Activated B cell treated with CpG ODN at 0.5 μM for 24 hours (primary cell): ENCODE results near the gene RETN. TPM values are rescaled to one million over a fixed set of nuclear protein-coding genes. Genes with fewer than 3 reads are reported as not detected.

Source experiments
- ATAC-seq: fragments of 200-7000 bp; cut with Tn5 transposase; one replicate; pipeline ENCODE4 v1.10.0; 2021; ENCODE audit warnings: low read depth, mild to moderate bottlenecking, moderate library complexity
- CTCF ChIA-PET: fragments of 350-600 bp; sonication (Branson Sonifier 250); formaldehyde crosslinking; loops from one replicate; lab custom pipeline; 2021; ENCODE audit warnings: antibody characterized with exemption; lab: Charles Lee
- POLR2A ChIA-PET: fragments of 350-600 bp; sonication (Branson Sonifier 250); formaldehyde crosslinking; loops from one replicate; lab custom pipeline; 2021; ENCODE audit warnings: antibody characterized with exemption; lab: Charles Lee
- DNase-seq: peaks from one replicate; pipeline ENCODE4 v3.0.0; 2022
- H3K27ac Mint-ChIP-seq: one replicate; pipeline ENCODE4 v1.8.0; 2020; ENCODE audit warnings: mixed read lengths
- H3K27me3 Mint-ChIP-seq: one replicate; pipeline ENCODE4 v1.8.0; 2021; ENCODE audit warnings: mixed read lengths
- H3K36me3 Mint-ChIP-seq: one replicate; pipeline ENCODE4 v1.8.0; 2021; ENCODE audit warnings: low read depth, mixed read lengths
- H3K4me1 Mint-ChIP-seq: one replicate; pipeline ENCODE4 v1.8.0; 2021; ENCODE audit warnings: mixed read lengths
- H3K4me3 Mint-ChIP-seq: one replicate; pipeline ENCODE4 v1.8.0; 2020; ENCODE audit warnings: mild to moderate bottlenecking, mixed read lengths
- H3K9me3 Mint-ChIP-seq: one replicate; pipeline ENCODE4 v1.8.0; 2020; ENCODE audit warnings: mixed read lengths
- intact Hi-C: fragments of 100-400 bp; cut with micrococcal nuclease; formaldehyde crosslinking; loops from one replicate; pipeline ENCODE4 v1.15.1; 2024
- total RNA-seq: library from RNA; stranded (reverse); gene quantifications from 2 replicates; pipeline ENCODE4 v1.2.3, GENCODE V29; 2022
- TF ChIP-seq, protein P1 (sequence below): fragments of 200-600 bp; IDR thresholded peaks from one replicate; pipeline ENCODE4 v1.8.0; 2022; ENCODE audit warnings: antibody characterized with exemption, mild to moderate bottlenecking

Gene RETN
- total RNA-seq, 1 donor from 2014 or later: not detected

DNA sequence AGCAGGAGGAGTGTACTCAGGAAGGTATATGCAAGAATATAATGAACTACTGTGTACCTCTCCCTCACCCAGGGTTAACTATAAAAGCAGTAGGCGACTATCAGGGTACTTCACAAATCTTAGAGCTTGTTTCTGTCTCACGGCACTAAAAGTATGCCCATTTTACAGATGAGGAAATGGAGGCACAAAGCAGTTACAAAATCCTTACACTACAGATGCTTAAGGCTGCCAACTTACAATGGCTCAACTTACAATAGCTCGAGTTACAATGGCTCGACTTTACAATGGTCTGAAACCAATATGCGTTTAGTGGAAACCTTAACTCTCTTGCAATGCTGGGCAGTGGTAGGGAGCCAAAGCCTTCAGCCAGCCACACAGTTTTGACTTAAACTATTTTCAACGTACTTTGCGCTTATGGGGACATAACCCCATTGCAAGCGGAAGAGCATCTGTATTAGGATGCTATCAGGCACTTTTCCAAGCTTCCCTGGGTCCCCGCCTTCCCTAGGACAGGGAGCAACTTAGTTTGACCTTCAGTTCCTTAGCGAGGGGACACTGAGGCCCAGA, 29.0 kb downstream of the RETN start:
- Mint-ChIP-seq H3K4me1 (peaks cover 90% of the 10 kb centered on the region), H3K27me3 (no peaks in the 10 kb centered on the region), H3K27ac (peak overlapping the region; percentile 97), H3K4me3 (peak overlapping the region; percentile 84), H3K36me3 (peaks cover 36% of the 10 kb centered on the region), H3K9me3 (no peaks in the 10 kb centered on the region)
- ATAC-seq (no peak), DNase-seq (no peak)
- ChIA-PET CTCF (interaction anchor here (5.9 kb wide), 1 partner anchor 17 kb away, joined by 48 read pairs; the partner anchor contains the start of gene TRAPPC5), POLR2A (interaction anchor here (0.6 to 4.0 kb wide), 12 partner anchors 11 to 222 kb away, joined by 3 to 23 read pairs (median 4); partner anchors contain the start of genes SNAPC2 and TRAPPC5)
- intact Hi-C loops: no loop called here
- TF ChIP-seq, protein P1, sequence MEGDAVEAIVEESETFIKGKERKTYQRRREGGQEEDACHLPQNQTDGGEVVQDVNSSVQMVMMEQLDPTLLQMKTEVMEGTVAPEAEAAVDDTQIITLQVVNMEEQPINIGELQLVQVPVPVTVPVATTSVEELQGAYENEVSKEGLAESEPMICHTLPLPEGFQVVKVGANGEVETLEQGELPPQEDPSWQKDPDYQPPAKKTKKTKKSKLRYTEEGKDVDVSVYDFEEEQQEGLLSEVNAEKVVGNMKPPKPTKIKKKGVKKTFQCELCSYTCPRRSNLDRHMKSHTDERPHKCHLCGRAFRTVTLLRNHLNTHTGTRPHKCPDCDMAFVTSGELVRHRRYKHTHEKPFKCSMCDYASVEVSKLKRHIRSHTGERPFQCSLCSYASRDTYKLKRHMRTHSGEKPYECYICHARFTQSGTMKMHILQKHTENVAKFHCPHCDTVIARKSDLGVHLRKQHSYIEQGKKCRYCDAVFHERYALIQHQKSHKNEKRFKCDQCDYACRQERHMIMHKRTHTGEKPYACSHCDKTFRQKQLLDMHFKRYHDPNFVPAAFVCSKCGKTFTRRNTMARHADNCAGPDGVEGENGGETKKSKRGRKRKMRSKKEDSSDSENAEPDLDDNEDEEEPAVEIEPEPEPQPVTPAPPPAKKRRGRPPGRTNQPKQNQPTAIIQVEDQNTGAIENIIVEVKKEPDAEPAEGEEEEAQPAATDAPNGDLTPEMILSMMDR: no peak

DNA sequence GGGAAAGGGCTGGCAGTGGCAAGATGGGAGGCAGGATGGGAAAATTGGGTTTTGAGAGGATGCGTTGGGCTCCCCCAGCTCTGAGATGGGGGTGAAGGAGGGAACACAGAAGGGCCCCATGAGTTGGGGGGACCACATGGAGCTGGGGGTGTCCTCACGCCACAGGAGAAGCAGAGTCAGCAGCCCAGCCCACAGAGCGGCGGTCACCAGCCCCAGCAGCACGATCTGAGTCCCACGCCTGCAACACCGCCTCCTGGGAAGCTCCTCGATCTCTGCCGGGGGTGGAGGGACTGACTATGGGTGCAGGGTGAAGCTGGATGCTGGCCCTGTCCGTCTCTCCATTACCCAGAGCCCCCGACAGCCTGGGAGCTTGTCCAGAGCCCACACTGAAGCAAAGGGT, 29.7 kb downstream of the RETN start:
- ATAC-seq: no peak
- H3K27ac Mint-ChIP-seq: peak overlapping the region; percentile 97

DNA sequence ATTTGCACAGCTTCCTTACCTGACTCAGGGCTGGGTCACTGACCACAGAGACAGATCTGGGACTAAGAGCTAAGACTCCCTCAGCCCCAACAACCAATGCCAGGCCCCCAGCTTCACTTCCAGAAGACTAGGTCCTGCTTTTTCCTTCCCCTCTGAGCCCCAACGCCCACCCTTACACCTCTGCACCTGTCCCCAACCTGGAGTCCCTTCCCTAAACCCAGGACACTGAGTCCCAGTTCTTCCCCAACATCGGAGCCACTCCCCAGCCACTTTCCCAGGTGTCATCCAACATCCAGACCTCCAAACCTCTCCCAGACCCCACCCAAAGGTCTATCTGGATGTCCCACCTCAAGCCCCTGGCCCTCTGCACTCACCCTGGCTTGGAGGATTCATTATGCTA, 30.2 kb downstream of the RETN start:
- no peak for DNase-seq
- Mint-ChIP-seq H3K27me3 (no peaks in the 10 kb centered on the region), H3K27ac (peak overlapping the region; percentile 97), H3K4me1 (peaks cover 99% of the 10 kb centered on the region), H3K36me3 (peaks cover 36% of the 10 kb centered on the region), H3K4me3 (peak overlapping the region; percentile 84), H3K9me3 (no peaks in the 10 kb centered on the region)
- intact Hi-C loops: no loop called here
- no peak for ATAC-seq
- POLR2A ChIA-PET: interaction anchor here (0.7 to 4.0 kb wide), 12 partner anchors 10 to 495 kb away, joined by 3 to 23 read pairs (median 4); partner anchors contain the start of genes SNAPC2 and TRAPPC5
- CTCF ChIA-PET: interaction anchor here (1.2 to 5.9 kb wide), 3 partner anchors 18 to 101 kb away, joined by 3 to 48 read pairs (median 3); partner anchors contain the start of gene TRAPPC5
- TF ChIP-seq, protein P1: no peak

More for the DNA sequence above, 29.7 kb downstream of the RETN start:
- Mint-ChIP-seq H3K4me1 (peaks cover 97% of the 10 kb centered on the region), H3K4me3 (peak overlapping the region; percentile 84), H3K9me3 (no peaks in the 10 kb centered on the region), H3K27me3 (no peaks in the 10 kb centered on the region), H3K36me3 (peaks cover 36% of the 10 kb centered on the region)
- TF ChIP-seq, protein P1: no peak
- ChIA-PET CTCF (interaction anchor here (1.2 to 5.9 kb wide), 3 partner anchors 18 to 102 kb away, joined by 3 to 48 read pairs (median 3); partner anchors contain the start of gene TRAPPC5), POLR2A (interaction anchor here (0.6 to 4.0 kb wide), 16 partner anchors 9 to 221 kb away, joined by 3 to 23 read pairs (median 4); partner anchors contain the start of genes SNAPC2 and TRAPPC5)
- intact Hi-C loops: no loop called here
- no peak for DNase-seq

DNA sequence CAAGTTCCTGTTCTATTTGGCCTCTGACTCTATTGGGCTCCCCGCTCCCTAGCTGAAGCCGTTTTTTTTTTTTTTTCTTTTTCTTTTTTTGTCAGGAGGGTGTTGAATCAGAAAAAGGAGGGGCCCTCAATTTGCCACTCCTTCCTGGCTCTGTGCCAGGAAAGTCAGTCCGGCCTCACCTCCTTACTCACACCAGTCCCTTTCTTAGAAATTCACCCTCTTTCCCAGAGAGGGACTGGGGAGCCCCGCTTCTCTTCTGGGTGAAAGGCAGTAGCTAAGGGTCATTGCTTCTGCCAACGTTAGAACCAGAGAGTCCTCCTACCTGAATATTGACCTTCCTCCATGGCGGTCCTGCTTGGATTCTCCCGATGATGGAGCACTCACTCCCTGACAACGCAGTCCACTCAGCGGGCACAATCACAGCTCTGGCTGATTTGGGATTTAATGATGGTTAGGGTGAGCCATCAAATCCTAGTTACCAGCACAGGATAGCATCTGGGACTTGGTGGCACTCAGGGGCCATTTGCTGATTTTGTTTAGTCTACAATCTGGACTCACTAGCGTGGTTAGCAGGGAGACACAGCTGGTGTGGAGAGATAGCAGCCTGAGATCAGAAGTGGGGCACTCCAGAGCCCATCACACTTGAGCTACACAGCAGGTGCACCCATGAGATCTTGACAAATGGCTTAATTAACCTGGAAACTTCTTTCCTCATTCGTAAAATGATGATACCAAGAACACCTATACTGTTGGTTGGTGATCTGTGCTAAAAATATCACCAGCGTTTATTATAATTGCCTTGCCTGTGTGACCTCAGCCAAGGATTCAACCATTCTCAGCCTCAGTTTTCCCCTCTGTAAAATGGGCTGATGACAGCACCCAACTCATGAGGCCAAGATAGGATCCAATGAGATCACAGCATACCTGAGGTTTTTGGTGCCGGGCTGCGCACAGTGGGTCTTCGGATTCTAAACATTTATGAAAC, 30.9 kb downstream of the RETN start:
- peak overlapping the region; percentile 84 for H3K4me3 Mint-ChIP-seq
- ATAC-seq: no peak
- ChIA-PET POLR2A (interaction anchor here (0.7 to 4.0 kb wide), 12 partner anchors 10 to 494 kb away, joined by 3 to 23 read pairs (median 4); partner anchors contain the start of genes SNAPC2 and TRAPPC5), CTCF (interaction anchor here (0.7 to 5.9 kb wide), 4 partner anchors 19 to 101 kb away, joined by 3 to 48 read pairs (median 3); partner anchors contain the start of gene TRAPPC5)
- no peak for DNase-seq
- TF ChIP-seq, protein P1: no peak
- intact Hi-C loops: no loop called here
- H3K27ac Mint-ChIP-seq: peak overlapping the region; percentile 97
- H3K4me1 Mint-ChIP-seq: peaks cover 99% of the 10 kb centered on the region
- H3K9me3 Mint-ChIP-seq: no peaks in the 10 kb centered on the region
- no peaks in the 10 kb centered on the region for H3K27me3 Mint-ChIP-seq
- peaks cover 36% of the 10 kb centered on the region for H3K36me3 Mint-ChIP-seq
